GM23338 (cell line): ENCODE data around the gene TAS2R41. TPM values are rescaled to one million over a fixed set of nuclear protein-coding genes. Genes with fewer than 3 reads are reported as not detected.

Experiments
- ATAC-seq: fragments of 200-7000 bp; cut with Tn5 transposase; 3 replicates; pipeline ENCODE4 v1.9.1; 2020
- DNase-seq: peaks from one replicate; pipeline ENCODE4 v3.0.0-alpha.2; 2015; ENCODE audit warnings: low spot score
- H2AFZ ChIP-seq: fragments of 200-600 bp; sonication (generic); 2 replicates; pipeline ENCODE4 v1.8.0; 2016; ENCODE audit warnings: antibody characterized with exemption, mild to moderate bottlenecking, moderate library complexity
- H3F3A ChIP-seq: fragments of 200-600 bp; sonication (generic); replicated peaks from 2 replicates; pipeline ENCODE4 v1.8.0; 2017; ENCODE audit warnings: antibody characterized with exemption, mixed run types, low read depth
- H3K27ac ChIP-seq: fragments of 200-600 bp; sonication (generic); 2 replicates; pipeline ENCODE4 v1.6.1; 2016; ENCODE audit warnings: low read depth
- H3K27me3 ChIP-seq: fragments of 200-600 bp; sonication (generic); 2 replicates; pipeline ENCODE4 v1.8.0; 2016; ENCODE audit warnings: mild to moderate bottlenecking, mixed run types, moderate library complexity; ENCODE audit not compliant: insufficient read depth
- H3K36me3 ChIP-seq: fragments of 200-600 bp; sonication (generic); 2 replicates; pipeline ENCODE4 v1.8.0; 2016; ENCODE audit warnings: mild to moderate bottlenecking; ENCODE audit not compliant: insufficient read depth
- H3K4me1 ChIP-seq: fragments of 200-600 bp; sonication (generic); 2 replicates; pipeline ENCODE4 v1.8.0; 2016; ENCODE audit warnings: mild to moderate bottlenecking, moderate library complexity; ENCODE audit not compliant: insufficient read depth
- H3K4me2 ChIP-seq: fragments of 200-600 bp; sonication (generic); 2 replicates; pipeline ENCODE4 v1.7.1; 2017; ENCODE audit warnings: mixed run types
- H3K4me3 ChIP-seq: fragments of 200-600 bp; sonication (generic); 2 replicates; pipeline ENCODE4 v1.6.1; 2016; ENCODE audit warnings: mixed run types
- H3K79me2 ChIP-seq: fragments of 200-600 bp; sonication (generic); replicated peaks from 2 replicates; pipeline ENCODE4 v1.8.0; 2017; ENCODE audit warnings: mild to moderate bottlenecking; ENCODE audit not compliant: insufficient read depth
- H3K9me2 ChIP-seq: fragments of 200-600 bp; sonication (generic); 2 replicates; pipeline ENCODE4 v1.8.0; 2017; ENCODE audit not compliant: insufficient read depth
- H4K20me1 ChIP-seq: fragments of 200-600 bp; sonication (generic); replicated peaks from 2 replicates; pipeline ENCODE4 v1.8.0; 2017; ENCODE audit warnings: mild to moderate bottlenecking; ENCODE audit not compliant: insufficient read depth
- H3K27ac Mint-ChIP-seq: 2 replicates; pipeline ENCODE4 v1.8.0; 2020; ENCODE audit warnings: inconsistent platforms, mild to moderate bottlenecking, moderate library complexity, mixed read lengths
- H3K27me3 Mint-ChIP-seq: 3 replicates; pipeline ENCODE4 v1.8.0; 2022; ENCODE audit warnings: low read depth, mild to moderate bottlenecking, moderate library complexity, mixed read lengths, inconsistent platforms; ENCODE audit not compliant: insufficient read depth, poor library complexity
- H3K36me3 Mint-ChIP-seq: 3 replicates; pipeline ENCODE4 v1.8.0; 2021; ENCODE audit warnings: low read depth, mild to moderate bottlenecking, inconsistent platforms, moderate library complexity, mixed read lengths
- H3K4me1 Mint-ChIP-seq: 3 replicates; pipeline ENCODE4 v1.8.0; 2020; ENCODE audit warnings: mild to moderate bottlenecking, inconsistent platforms, mixed read lengths
- H3K4me3 Mint-ChIP-seq: 3 replicates; pipeline ENCODE4 v1.8.0; 2021; ENCODE audit warnings: moderate library complexity, mild to moderate bottlenecking, inconsistent platforms, mixed read lengths
- H3K9me3 Mint-ChIP-seq: 3 replicates; pipeline ENCODE4 v1.8.0; 2020; ENCODE audit warnings: moderate library complexity, mild to moderate bottlenecking, inconsistent platforms, mixed read lengths
- CREB1 ChIP-seq: fragments of 250-450 bp; sonication (Bioruptor Pico); IDR thresholded peaks from 2 replicates; pipeline ENCODE4 v1.5.0; 2020; ENCODE audit warnings: low read depth, mild to moderate bottlenecking, moderate library complexity
- CTCF ChIP-seq, 2 experiments: fragments of 200-600 bp in 1 of 2; sonication (generic) in 1 of 2; conservative IDR thresholded peaks; 2 replicates each; pipeline versions ENCODE4 v1.5.1 to v1.6.1; 2016 to 2017; ENCODE audit warnings: antibody characterized with exemption in 2 of 2, low read depth in 2 of 2, mild to moderate bottlenecking in 2 of 2, moderate library complexity in 1 of 2
- ETS1 ChIP-seq: IDR thresholded peaks from 2 replicates; pipeline ENCODE4 v1.6.1; 2016; ENCODE audit warnings: antibody characterized with exemption
- EZH2 ChIP-seq: fragments of 200-600 bp; sonication (generic); IDR thresholded peaks from one replicate; pipeline ENCODE4 v1.8.0; 2017; ENCODE audit warnings: antibody characterized with exemption, mild to moderate bottlenecking, low read depth; ENCODE audit not compliant: unreplicated experiment
- EZH2phosphoT487 ChIP-seq: fragments of 200-600 bp; sonication (generic); IDR thresholded peaks from one replicate; pipeline ENCODE4 v1.8.1; 2018; ENCODE audit warnings: antibody characterized with exemption; ENCODE audit not compliant: unreplicated experiment
- JUNB ChIP-seq: IDR thresholded peaks from one replicate; pipeline ENCODE4 v1.6.1; 2016; ENCODE audit warnings: antibody characterized with exemption; ENCODE audit not compliant: unreplicated experiment
- NANOG ChIP-seq: IDR thresholded peaks from 2 replicates; pipeline ENCODE4 v1.6.1; 2016; ENCODE audit warnings: antibody characterized with exemption, borderline replicate concordance
- POLR2AphosphoS5 ChIP-seq: IDR thresholded peaks from 2 replicates; pipeline ENCODE4 v1.6.1; 2016; ENCODE audit warnings: antibody characterized with exemption, low read depth
- REST ChIP-seq: IDR thresholded peaks from one replicate; pipeline ENCODE4 v1.6.1; 2018; ENCODE audit warnings: antibody characterized with exemption; ENCODE audit not compliant: unreplicated experiment
- STAT1 ChIP-seq: IDR thresholded peaks from one replicate; pipeline ENCODE4 v1.6.1; 2016; ENCODE audit warnings: antibody characterized with exemption; ENCODE audit not compliant: unreplicated experiment
- ZNF114 ChIP-seq: fragments of 250-450 bp; sonication (Bioruptor Pico); IDR thresholded peaks from 2 replicates; pipeline ENCODE4 v1.5.0; 2020; ENCODE audit warnings: mild to moderate bottlenecking, moderate library complexity
- ZNF331 ChIP-seq: fragments of 250-450 bp; sonication (Bioruptor Pico); IDR thresholded peaks from 2 replicates; pipeline ENCODE4 v1.5.0; 2020; ENCODE audit warnings: low read depth, mild to moderate bottlenecking, moderate library complexity
- ZNF462 ChIP-seq: fragments of 250-450 bp; sonication (Bioruptor Pico); IDR thresholded peaks from 2 replicates; pipeline ENCODE4 v1.5.0; 2020; ENCODE audit warnings: mild to moderate bottlenecking, moderate library complexity
- polyA plus RNA-seq: library from polyadenylated mRNA; unstranded; fragments of >200 nt; fragmentation: Nextera tagmentation; extraction: Ambion mirVana; gene quantifications from 2 replicates; pipeline ENCODE4 v1.2.1, GENCODE V29; 2016
- total RNA-seq: library from RNA; depleted of rRNA; stranded (reverse); fragments of >200 nt; shearing (Covaris generic); gene quantifications from 2 replicates; pipeline ENCODE4 v1.2.3, GENCODE V29; 2014

TAS2R41 gene
- total and polyA plus RNA-seq, 2 experiments from 2014 or later, result 1.2 TPM; not detected in 1

GRCh38 chr7:143456992-143457793 lies 20.5 kb upstream of the TAS2R41 start:
- Mint-ChIP-seq H3K4me1 (peaks cover 5% of the 10 kb centered on the region; the same call in 2 of the 3 replicates), H3K4me3 (no peak overlapping the region), H3K9me3 (peaks cover 10% of the 10 kb centered on the region), H3K27ac (no peak overlapping the region), H3K27me3 (peaks cover 3% of the 10 kb centered on the region), H3K36me3 (peaks cover 5% of the 10 kb centered on the region; the same call in 2 of the 3 replicates)
- Histone ChIP-seq H3K4me3 (no peak overlapping the region), H3K36me3 (0 out of 2 replicates have a peak, but pooled peaks cover 6% of the 10 kb centered on the region), H3F3A (no peaks in the 10 kb centered on the region), H3K27ac (no peak overlapping the region), H3K4me2 (no peak overlapping the region), H4K20me1 (no peaks in the 10 kb centered on the region), H3K27me3 (no peaks in the 10 kb centered on the region), H3K9me2 (no peaks in the 10 kb centered on the region; the same call in 1 of the 2 replicates), H3K79me2 (no peaks in the 10 kb centered on the region), H3K4me1 (no peaks in the 10 kb centered on the region; the same call in 1 of the 2 replicates), H2AFZ (no peak overlapping the region)
- DNase-seq (no peak), ATAC-seq (no peak)
- TF ChIP-seq ZNF462, result no peak
- no peak for TF ChIP-seq EZH2phosphoT487
- TF ChIP-seq POLR2AphosphoS5, result no peak
- no peak for TF ChIP-seq REST
- no peak for TF ChIP-seq STAT1
- TF ChIP-seq EZH2, result no peak
- no peak for TF ChIP-seq ETS1
- no peak for TF ChIP-seq ZNF331 (CRISPR knock-in tag)
- TF ChIP-seq CTCF (conservative IDR thresholded peaks at IDR 0.05; ENCODE audit: low read depth in 2 of 2), result no peak
- no peak for TF ChIP-seq JUNB
- no peak for TF ChIP-seq ZNF114 (CRISPR knock-in tag)
- no peak for TF ChIP-seq NANOG
- TF ChIP-seq CREB1 (CRISPR knock-in tag), result no peak
